ENCODE results near the gene PPFIA2.

PPFIA2 gene

DNA sequence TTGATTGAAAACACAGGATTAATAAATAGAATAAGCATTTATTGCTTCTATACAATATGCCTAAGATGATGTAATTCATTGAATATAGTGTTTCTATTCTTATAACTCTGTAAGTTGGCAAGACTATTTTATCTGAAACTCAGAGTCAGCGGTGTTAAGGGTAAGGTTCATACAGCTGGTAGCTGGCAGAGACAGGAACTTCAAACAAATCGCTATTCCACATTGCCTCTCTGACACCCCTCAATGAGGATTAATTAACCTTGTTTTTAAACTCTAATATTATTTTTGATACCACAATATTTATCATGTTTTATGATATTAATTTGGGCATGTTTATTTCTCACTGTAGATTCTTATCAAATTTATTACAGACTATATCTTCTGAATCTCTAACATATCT, 357.9 kb downstream of the PPFIA2 start (continued):
- TF ChIP-seq, protein P1, sequence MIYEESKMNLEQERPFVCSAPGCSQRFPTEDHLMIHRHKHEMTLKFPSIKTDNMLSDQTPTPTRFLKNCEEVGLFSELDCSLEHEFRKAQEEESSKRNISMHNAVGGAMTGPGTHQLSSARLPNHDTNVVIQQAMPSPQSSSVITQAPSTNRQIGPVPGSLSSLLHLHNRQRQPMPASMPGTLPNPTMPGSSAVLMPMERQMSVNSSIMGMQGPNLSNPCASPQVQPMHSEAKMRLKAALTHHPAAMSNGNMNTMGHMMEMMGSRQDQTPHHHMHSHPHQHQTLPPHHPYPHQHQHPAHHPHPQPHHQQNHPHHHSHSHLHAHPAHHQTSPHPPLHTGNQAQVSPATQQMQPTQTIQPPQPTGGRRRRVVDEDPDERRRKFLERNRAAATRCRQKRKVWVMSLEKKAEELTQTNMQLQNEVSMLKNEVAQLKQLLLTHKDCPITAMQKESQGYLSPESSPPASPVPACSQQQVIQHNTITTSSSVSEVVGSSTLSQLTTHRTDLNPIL (CRISPR knock-in tag; IDR thresholded peaks at IDR 0.05; ENCODE audit: low read depth), result no peak
- TF ChIP-seq ZNF565 (CRISPR knock-in tag; conservative IDR thresholded peaks at IDR 0.05; ENCODE audit: low read depth) (no peak), ZFP3 (CRISPR knock-in tag; IDR thresholded peaks at IDR 0.05) (no peak), TOX (CRISPR knock-in tag; IDR thresholded peaks at IDR 0.05; ENCODE audit: borderline replicate concordance) (no peak), ZC3H10 (CRISPR knock-in tag; IDR thresholded peaks at IDR 0.05) (no peak), OSR1 (CRISPR knock-in tag; IDR thresholded peaks at IDR 0.05) (no peak)
- TF ChIP-seq, protein P2, sequence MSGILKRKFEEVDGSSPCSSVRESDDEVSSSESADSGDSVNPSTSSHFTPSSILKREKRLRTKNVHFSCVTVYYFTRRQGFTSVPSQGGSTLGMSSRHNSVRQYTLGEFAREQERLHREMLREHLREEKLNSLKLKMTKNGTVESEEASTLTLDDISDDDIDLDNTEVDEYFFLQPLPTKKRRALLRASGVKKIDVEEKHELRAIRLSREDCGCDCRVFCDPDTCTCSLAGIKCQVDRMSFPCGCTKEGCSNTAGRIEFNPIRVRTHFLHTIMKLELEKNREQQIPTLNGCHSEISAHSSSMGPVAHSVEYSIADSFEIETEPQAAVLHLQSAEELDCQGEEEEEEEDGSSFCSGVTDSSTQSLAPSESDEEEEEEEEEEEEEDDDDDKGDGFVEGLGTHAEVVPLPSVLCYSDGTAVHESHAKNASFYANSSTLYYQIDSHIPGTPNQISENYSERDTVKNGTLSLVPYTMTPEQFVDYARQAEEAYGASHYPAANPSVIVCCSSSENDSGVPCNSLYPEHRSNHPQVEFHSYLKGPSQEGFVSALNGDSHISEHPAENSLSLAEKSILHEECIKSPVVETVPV (CRISPR knock-in tag; IDR thresholded peaks at IDR 0.05), result no peak

DNA sequence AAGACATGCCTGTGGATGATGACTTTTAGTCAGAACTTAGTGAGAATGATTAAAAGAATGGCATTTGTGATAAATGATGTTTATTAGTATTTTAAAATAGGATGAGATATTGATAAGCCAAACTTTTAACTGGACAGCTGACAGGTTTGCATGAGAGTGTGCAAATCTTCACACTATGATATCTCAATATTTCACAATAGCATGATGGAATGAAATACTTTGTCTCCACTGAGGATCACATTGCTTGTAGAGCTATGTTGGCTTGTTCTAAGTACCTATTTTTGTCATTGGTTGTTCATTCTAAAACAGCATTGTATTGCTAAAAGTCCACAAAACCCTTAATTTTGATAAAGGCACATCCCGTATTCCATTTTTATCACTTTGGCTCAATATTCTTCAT, 359.1 kb downstream of the PPFIA2 start:
- TF ChIP-seq TCF4 (CRISPR knock-in tag; IDR thresholded peaks at IDR 0.05; ENCODE audit: borderline replicate concordance), result no peak
- TF ChIP-seq, protein P1 (CRISPR knock-in tag; IDR thresholded peaks at IDR 0.05; ENCODE audit: low read depth), result no peak
- ATAC-seq, result no peak

DNA sequence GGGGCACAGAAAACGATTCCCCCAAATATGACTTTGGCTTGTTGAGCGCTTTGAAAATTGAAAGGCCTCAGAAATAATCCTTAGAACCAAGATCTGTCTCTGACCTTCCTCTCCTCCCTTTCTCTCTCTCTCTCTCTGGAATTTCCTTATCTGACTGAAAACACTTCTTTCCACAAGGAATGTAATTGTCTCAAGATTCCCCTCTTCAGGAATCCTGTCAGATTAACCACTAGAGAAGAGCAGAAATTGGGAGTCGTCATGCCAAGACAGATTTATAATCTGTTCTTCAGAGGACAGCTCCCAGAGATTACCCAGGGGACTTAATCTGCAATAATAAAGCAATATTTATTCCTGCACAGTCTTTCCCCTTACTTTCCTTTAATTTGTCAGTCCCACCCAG, 363.7 kb downstream of the PPFIA2 start:
- TF ChIP-seq SNAI2 (CRISPR knock-in tag; IDR thresholded peaks at IDR 0.05) (no peak), ZFP30 (CRISPR knock-in tag; IDR thresholded peaks at IDR 0.05) (no peak), ARNTL (CRISPR knock-in tag; IDR thresholded peaks at IDR 0.05; ENCODE audit: borderline replicate concordance, low read depth) (no peak), TCF4 (CRISPR knock-in tag; IDR thresholded peaks at IDR 0.05; ENCODE audit: borderline replicate concordance) (no peak), GLIS3 (CRISPR knock-in tag; IDR thresholded peaks at IDR 0.05) (no peak), BACH2 (CRISPR knock-in tag; IDR thresholded peaks at IDR 0.05; ENCODE audit: borderline replicate concordance) (no peak), OSR1 (CRISPR knock-in tag; IDR thresholded peaks at IDR 0.05) (no peak), RARB (CRISPR knock-in tag; IDR thresholded peaks at IDR 0.05) (no peak), ISL1 (CRISPR knock-in tag; IDR thresholded peaks at IDR 0.05) (no peak), PPARA (CRISPR knock-in tag; IDR thresholded peaks at IDR 0.05; ENCODE audit: borderline replicate concordance) (no peak)
- TF ChIP-seq, protein P1 (CRISPR knock-in tag; IDR thresholded peaks at IDR 0.05; ENCODE audit: low read depth), result no peak
- TF ChIP-seq, protein P3, sequence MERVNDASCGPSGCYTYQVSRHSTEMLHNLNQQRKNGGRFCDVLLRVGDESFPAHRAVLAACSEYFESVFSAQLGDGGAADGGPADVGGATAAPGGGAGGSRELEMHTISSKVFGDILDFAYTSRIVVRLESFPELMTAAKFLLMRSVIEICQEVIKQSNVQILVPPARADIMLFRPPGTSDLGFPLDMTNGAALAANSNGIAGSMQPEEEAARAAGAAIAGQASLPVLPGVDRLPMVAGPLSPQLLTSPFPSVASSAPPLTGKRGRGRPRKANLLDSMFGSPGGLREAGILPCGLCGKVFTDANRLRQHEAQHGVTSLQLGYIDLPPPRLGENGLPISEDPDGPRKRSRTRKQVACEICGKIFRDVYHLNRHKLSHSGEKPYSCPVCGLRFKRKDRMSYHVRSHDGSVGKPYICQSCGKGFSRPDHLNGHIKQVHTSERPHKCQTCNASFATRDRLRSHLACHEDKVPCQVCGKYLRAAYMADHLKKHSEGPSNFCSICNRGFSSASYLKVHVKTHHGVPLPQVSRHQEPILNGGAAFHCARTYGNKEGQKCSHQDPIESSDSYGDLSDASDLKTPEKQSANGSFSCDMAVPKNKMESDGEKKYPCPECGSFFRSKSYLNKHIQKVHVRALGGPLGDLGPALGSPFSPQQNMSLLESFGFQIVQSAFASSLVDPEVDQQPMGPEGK (CRISPR knock-in tag; IDR thresholded peaks at IDR 0.05; ENCODE audit: borderline replicate concordance), result no peak
- no peak for ATAC-seq

DNA sequence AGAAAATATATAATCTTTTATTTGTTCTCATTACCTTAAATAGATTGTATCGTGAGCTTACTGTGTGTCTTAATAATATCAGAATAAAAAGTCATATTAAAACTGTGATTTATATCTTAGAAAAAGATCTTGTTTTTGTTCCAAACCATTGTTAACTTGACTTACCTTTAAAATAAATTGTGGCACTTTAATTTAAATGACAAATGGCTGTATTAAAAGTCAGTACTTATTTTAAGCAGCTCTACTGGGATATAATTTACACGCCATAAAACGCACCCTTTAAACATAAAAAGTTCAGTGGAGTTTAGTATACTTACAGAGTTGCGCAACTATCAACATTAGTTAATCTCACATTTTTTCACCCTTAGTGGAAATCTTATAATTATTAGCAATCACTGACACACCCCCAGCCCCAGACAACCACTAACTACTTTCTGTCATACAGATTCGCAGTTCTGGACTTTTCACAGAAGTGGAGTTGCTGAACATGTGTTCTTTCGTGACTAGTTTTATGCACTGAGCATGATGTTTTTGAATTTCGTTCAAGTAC, 369.5 kb downstream of the PPFIA2 start:
- no peak for TF ChIP-seq RARB (CRISPR knock-in tag; IDR thresholded peaks at IDR 0.05)
- TF ChIP-seq GLIS3 (CRISPR knock-in tag; IDR thresholded peaks at IDR 0.05), result no peak
- no peak for TF ChIP-seq BACH2 (CRISPR knock-in tag; IDR thresholded peaks at IDR 0.05; ENCODE audit: borderline replicate concordance)
- no peak for TF ChIP-seq ZNF70 (CRISPR knock-in tag; IDR thresholded peaks at IDR 0.05)
- TF ChIP-seq, protein P1 (CRISPR knock-in tag; IDR thresholded peaks at IDR 0.05; ENCODE audit: low read depth), result no peak
- no peak for TF ChIP-seq ESRRG (CRISPR knock-in tag; IDR thresholded peaks at IDR 0.05)
- no peak for ATAC-seq
